Skeletal muscle cell (primary cell): ENCODE results near the gene PCDHA6.
"Not testable (repeated sequence)": the region's sequence is repeated elsewhere in the genome, so short reads cannot be mapped to it uniquely, and the experiment has no call there.

Experiments used
- DNase-seq: peaks from one replicate; pipeline ENCODE4 v3.0.0-alpha.2; 2010; ENCODE audit warnings: low read depth
- H3K4me3 ChIP-seq: 2 replicates; pipeline ENCODE4 v1.5.1; 2011; ENCODE audit warnings: low read depth, mild to moderate bottlenecking, control low read depth, low read length, moderate library complexity

The PCDHA6 gene

GRCh38 chr5:140855772-140856674, 28.3 kb downstream of the PCDHA6 start, which contains the start of gene PCDHA10:
TSS of gene PCDHA10 (plus strand) at chr5:140855897. CDS start at chr5:140856049, 152 bp downstream.
- no peak for DNase-seq
- no peak within 1 kb of the TSS for H3K4me3 ChIP-seq

- no peak for DNase-seq
- no peak overlapping the region for H3K4me3 ChIP-seq
Measured at GRCh38 chr5:140857177-140857986, 29.6 kb downstream of the PCDHA6 start.

- no peak for DNase-seq
- H3K4me3 ChIP-seq = no peak overlapping the region
Measured at GRCh38 chr5:140857987-140858240, 30.2 kb downstream of the PCDHA6 start.

GRCh38 chr5:140862441-140863295, 34.9 kb downstream of the PCDHA6 start:
- no peak overlapping the region for H3K4me3 ChIP-seq
- DNase-seq = no peak

GRCh38 chr5:140868721-140869554, 41.2 kb downstream of the PCDHA6 start, which contains the start of gene PCDHA11:
TSS of gene PCDHA11 (plus strand) at chr5:140868957. CDS start at chr5:140869104, 147 bp downstream.
- H3K4me3 ChIP-seq = no peak within 1 kb of the TSS
- no peak for DNase-seq

GRCh38 chr5:140869555-140869886, 41.8 kb downstream of the PCDHA6 start:
- no peak overlapping the region for H3K4me3 ChIP-seq
- DNase-seq = no peak

GRCh38 chr5:140870221-140871201, 42.8 kb downstream of the PCDHA6 start:
- H3K4me3 ChIP-seq = no peak overlapping the region
- DNase-seq = no peak

- no peak within 1 kb of the TSS for H3K4me3 ChIP-seq
- no peak for DNase-seq
Measured at GRCh38 chr5:140875085-140876065, 47.6 kb downstream of the PCDHA6 start, which contains the start of gene PCDHA12. TSS of gene PCDHA12 (plus strand) at chr5:140875308. CDS start at chr5:140875473, 165 bp downstream.

- not testable (repeated sequence) for H3K4me3 ChIP-seq, DNase-seq
Measured at GRCh38 chr5:140876541-140877261, 48.9 kb downstream of the PCDHA6 start.

- no peak overlapping the region for H3K4me3 ChIP-seq
- no peak for DNase-seq
Measured at GRCh38 chr5:140877262-140877581, 49.5 kb downstream of the PCDHA6 start.
